Naive thymus-derived CD4-positive, alpha-beta T cell (primary cell): ENCODE measurements around the gene AMOTL2. TPM values are rescaled to one million over a fixed set of nuclear protein-coding genes. Genes with fewer than 3 reads are reported as not detected.

ENCODE experiments used
- ATAC-seq: fragments of 150-1000 bp; cut with Tn5 transposase; 2 replicates; pipeline ENCODE4 v1.10.0; 2021; ENCODE audit warnings: mild to moderate bottlenecking, moderate library complexity
- CTCF ChIA-PET: fragments of 350-600 bp; sonication (Branson Sonifier 250); formaldehyde crosslinking; loops from one replicate; lab custom pipeline; 2021; ENCODE audit warnings: antibody characterized with exemption; lab: Charles Lee
- POLR2A ChIA-PET: fragments of 350-600 bp; sonication (Branson Sonifier 250); formaldehyde crosslinking; loops from one replicate; lab custom pipeline; 2021; ENCODE audit warnings: antibody characterized with exemption, inconsistent platforms; lab: Charles Lee
- DNase-seq, 9 donors: peaks; one replicate each; pipeline versions ENCODE4 v3.0.0 to v3.0.0-alpha.2; 2020 to 2022; ENCODE audit warnings: mixed read lengths in 1 of 9
- H3K27ac ChIP-seq: one replicate; pipeline ENCODE4 v1.7.0; 2013; ENCODE audit warnings: mild to moderate bottlenecking, low read depth, low read length, moderate library complexity
- H3K27me3 ChIP-seq, 2 donors: one replicate each; pipeline ENCODE4 v1.7.0; 2013; ENCODE audit warnings: low read length in 2 of 2, mild to moderate bottlenecking in 2 of 2, moderate library complexity in 2 of 2; ENCODE audit not compliant: control insufficient read depth in 2 of 2, insufficient read depth in 2 of 2
- H3K36me3 ChIP-seq, 3 experiments: 1 replicate in 2 of 3; 2 replicates in 1 of 3; pipeline ENCODE4 v1.7.0; 2013; ENCODE audit warnings: low read length in 3 of 3, mild to moderate bottlenecking in 3 of 3, moderate library complexity in 1 of 3; ENCODE audit not compliant: insufficient read depth in 3 of 3, control insufficient read depth in 2 of 3
- H3K4me1 ChIP-seq, 2 donors: one replicate each; pipeline ENCODE4 v1.7.0; 2013; ENCODE audit warnings: low read length in 2 of 2, mild to moderate bottlenecking in 2 of 2, moderate library complexity in 1 of 2; ENCODE audit not compliant: control insufficient read depth in 2 of 2, insufficient read depth in 2 of 2
- H3K4me3 ChIP-seq: 2 replicates; pipeline ENCODE4 v1.7.0; 2013; ENCODE audit warnings: mild to moderate bottlenecking, low read length
- H3K9me3 ChIP-seq, 3 experiments: 1 replicate in 2 of 3; 2 replicates in 1 of 3; pipeline ENCODE4 v1.7.0; 2013; ENCODE audit warnings: low read length in 3 of 3; ENCODE audit not compliant: control insufficient read depth in 2 of 3
- H3K27ac Mint-ChIP-seq, 9 donors: one replicate each; pipeline ENCODE4 v1.8.0; 2020 to 2022; ENCODE audit warnings: mixed read lengths in 9 of 9, mild to moderate bottlenecking in 8 of 9, moderate library complexity in 5 of 9, inconsistent platforms in 2 of 9
- H3K27me3 Mint-ChIP-seq, 5 donors: one replicate each; pipeline ENCODE4 v1.8.0; 2021 to 2022; ENCODE audit warnings: mixed read lengths in 5 of 5, mild to moderate bottlenecking in 1 of 5
- H3K36me3 Mint-ChIP-seq, 5 donors: one replicate each; pipeline ENCODE4 v1.8.0; 2020 to 2022; ENCODE audit warnings: mixed read lengths in 5 of 5, mild to moderate bottlenecking in 3 of 5, inconsistent platforms in 1 of 5
- H3K4me1 Mint-ChIP-seq, 7 donors: one replicate each; pipeline ENCODE4 v1.8.0; 2020 to 2022; ENCODE audit warnings: mixed read lengths in 7 of 7, mild to moderate bottlenecking in 3 of 7, inconsistent platforms in 1 of 7
- H3K4me3 Mint-ChIP-seq, 10 donors: one replicate each; pipeline ENCODE4 v1.8.0; 2020 to 2022; ENCODE audit warnings: mild to moderate bottlenecking in 10 of 10, mixed read lengths in 10 of 10, moderate library complexity in 6 of 10, inconsistent platforms in 2 of 10
- H3K9me3 Mint-ChIP-seq, 11 donors: one replicate each; pipeline ENCODE4 v1.8.0; 2020 to 2022; ENCODE audit warnings: mixed read lengths in 11 of 11, mild to moderate bottlenecking in 4 of 11, inconsistent platforms in 1 of 11, moderate library complexity in 1 of 11
- intact Hi-C, 2 donors: fragments of 100-400 bp; cut with micrococcal nuclease; formaldehyde crosslinking; loops; one replicate each; pipeline ENCODE4 v1.15.1; 2023
- polyA plus RNA-seq, 2 donors: library from polyadenylated mRNA; unstranded; fragments of 300-500 nt; fragmentation: Illumina TruSeq; gene quantifications; one replicate each; pipeline ENCODE4 v1.2.3, GENCODE V29; 2021
- total RNA-seq, 6 experiments: library from RNA in 5 of 6; stranded (reverse) in 5 of 6; gene quantifications; 1 replicate in 5 of 6; 2 replicates in 1 of 6; pipeline ENCODE4 v1.2.3 and lab custom pipeline; 2021 to 2026

AMOTL2 gene
- total and polyA plus RNA-seq, 7 experiments from 2014 or later: 0.10 TPM; not detected in 6

- POLR2A ChIA-PET: interaction anchor here (0.5 kb wide), 1 partner anchor 176 kb away, joined by 3 read pairs; no protein-coding TSS in a partner anchor
- intact Hi-C loops: no loop called here
- no peaks in the 10 kb centered on the region for H3K9me3 ChIP-seq
- Mint-ChIP-seq H3K4me1 (peaks cover 0 to 3% (median 0%) of the 10 kb centered on the region in 7 donors), H3K4me3 (no peak overlapping the region), H3K27me3 (peaks cover 0 to 4% (median 0%) of the 10 kb centered on the region in 5 donors), H3K9me3 (peaks cover 0 to 1% (median 0%) of the 10 kb centered on the region in 11 donors), H3K27ac (peak overlapping the region in 1 of 9 donors; percentile 51), H3K36me3 (no peaks in the 10 kb centered on the region)
- H3K27me3 ChIP-seq: no peaks in the 10 kb centered on the region
- no peak overlapping the region for H3K4me3 ChIP-seq
- DNase-seq: no peak
- ATAC-seq: no peak
- H3K36me3 ChIP-seq: no peaks in the 10 kb centered on the region
- no peaks in the 10 kb centered on the region for H3K4me1 ChIP-seq
- H3K27ac ChIP-seq: no peak overlapping the region
- CTCF ChIA-PET: no interaction called here
Observed at GRCh38 chr3:134338516-134339261, 35.6 kb downstream of the AMOTL2 start.

- H3K9me3 ChIP-seq: no peaks in the 10 kb centered on the region
- POLR2A ChIA-PET: interaction anchor here (0.5 kb wide), 1 partner anchor 177 kb away, joined by 3 read pairs; no protein-coding TSS in a partner anchor
- Mint-ChIP-seq H3K4me1 (peaks cover 0 to 3% (median 0%) of the 10 kb centered on the region in 7 donors), H3K27ac (no peak overlapping the region), H3K4me3 (no peak overlapping the region), H3K36me3 (no peaks in the 10 kb centered on the region), H3K9me3 (peaks cover 0 to 1% (median 0%) of the 10 kb centered on the region in 11 donors), H3K27me3 (peaks cover 0 to 9% (median 0%) of the 10 kb centered on the region in 5 donors)
- H3K27me3 ChIP-seq: no peaks in the 10 kb centered on the region
- ATAC-seq (no peak), DNase-seq (no peak)
- no peaks in the 10 kb centered on the region for H3K4me1 ChIP-seq
- H3K4me3 ChIP-seq: no peak overlapping the region
- intact Hi-C loops: no loop called here
- no peak overlapping the region for H3K27ac ChIP-seq
- H3K36me3 ChIP-seq: no peaks in the 10 kb centered on the region
- CTCF ChIA-PET: no interaction called here
Observed at GRCh38 chr3:134338201-134338512, 36.1 kb downstream of the AMOTL2 start.

GRCh38 chr3:134337511-134338200, 36.6 kb downstream of the AMOTL2 start:
- ChIA-PET POLR2A (no interaction called here), CTCF (no interaction called here)
- H3K4me1 ChIP-seq: no peaks in the 10 kb centered on the region
- Mint-ChIP-seq H3K36me3 (no peaks in the 10 kb centered on the region), H3K4me1 (peaks cover 0 to 3% (median 0%) of the 10 kb centered on the region in 7 donors), H3K27me3 (peaks cover 0 to 11% (median 0%) of the 10 kb centered on the region in 5 donors), H3K4me3 (no peak overlapping the region), H3K27ac (no peak overlapping the region), H3K9me3 (peaks cover 0 to 1% (median 0%) of the 10 kb centered on the region in 11 donors)
- no peaks in the 10 kb centered on the region for H3K27me3 ChIP-seq
- H3K4me3 ChIP-seq: no peak overlapping the region
- no peaks in the 10 kb centered on the region for H3K9me3 ChIP-seq
- intact Hi-C loops: no loop called here
- no peak overlapping the region for H3K27ac ChIP-seq
- ATAC-seq (no peak), DNase-seq (no peak)
- no peaks in the 10 kb centered on the region for H3K36me3 ChIP-seq

GRCh38 chr3:134337071-134337482, 37.2 kb downstream of the AMOTL2 start:
- intact Hi-C loops: no loop called here
- H3K27ac Mint-ChIP-seq: no peak overlapping the region
- ATAC-seq: no peak

GRCh38 chr3:134336587-134336986, 37.7 kb downstream of the AMOTL2 start:
- Histone ChIP-seq H3K27ac (no peak overlapping the region), H3K4me3 (no peak overlapping the region), H3K27me3 (no peaks in the 10 kb centered on the region), H3K9me3 (no peaks in the 10 kb centered on the region), H3K36me3 (no peaks in the 10 kb centered on the region), H3K4me1 (no peaks in the 10 kb centered on the region)
- Mint-ChIP-seq H3K4me1 (peaks cover 0 to 3% (median 0%) of the 10 kb centered on the region in 7 donors), H3K4me3 (no peak overlapping the region), H3K9me3 (peaks cover 0 to 1% (median 0%) of the 10 kb centered on the region in 11 donors), H3K27ac (no peak overlapping the region), H3K27me3 (peaks cover 0 to 11% (median 0%) of the 10 kb centered on the region in 5 donors), H3K36me3 (no peaks in the 10 kb centered on the region)
- DNase-seq (no peak), ATAC-seq (no peak)
- POLR2A ChIA-PET: no interaction called here
- intact Hi-C loops: no loop called here
- CTCF ChIA-PET: no interaction called here

More at GRCh38 chr3:134337071-134337482, 37.2 kb downstream of the AMOTL2 start:
- peaks cover 0 to 11% (median 0%) of the 10 kb centered on the region in 5 donors for H3K27me3 Mint-ChIP-seq
- peaks cover 0 to 3% (median 0%) of the 10 kb centered on the region in 7 donors for H3K4me1 Mint-ChIP-seq
- no peak for DNase-seq
- Histone ChIP-seq H3K27ac (no peak overlapping the region), H3K4me3 (no peak overlapping the region), H3K27me3 (no peaks in the 10 kb centered on the region), H3K36me3 (no peaks in the 10 kb centered on the region), H3K9me3 (no peaks in the 10 kb centered on the region), H3K4me1 (no peaks in the 10 kb centered on the region)
- POLR2A ChIA-PET: no interaction called here
- peaks cover 0 to 1% (median 0%) of the 10 kb centered on the region in 11 donors for H3K9me3 Mint-ChIP-seq
- H3K4me3 Mint-ChIP-seq: no peak overlapping the region
- CTCF ChIA-PET: no interaction called here
- H3K36me3 Mint-ChIP-seq: no peaks in the 10 kb centered on the region

GRCh38 chr3:134334901-134335280, 39.4 kb downstream of the AMOTL2 start:
- Histone ChIP-seq H3K36me3 (no peaks in the 10 kb centered on the region), H3K4me3 (no peak overlapping the region), H3K9me3 (no peaks in the 10 kb centered on the region), H3K4me1 (no peaks in the 10 kb centered on the region), H3K27me3 (no peaks in the 10 kb centered on the region), H3K27ac (no peak overlapping the region)
- Mint-ChIP-seq H3K27ac (no peak overlapping the region), H3K4me1 (no peaks in the 10 kb centered on the region), H3K9me3 (peaks cover 0 to 1% (median 0%) of the 10 kb centered on the region in 11 donors), H3K36me3 (no peaks in the 10 kb centered on the region), H3K4me3 (no peak overlapping the region), H3K27me3 (peaks cover 0 to 11% (median 0%) of the 10 kb centered on the region in 5 donors)
- DNase-seq (no peak), ATAC-seq (no peak)
- ChIA-PET POLR2A (no interaction called here), CTCF (interaction anchor here (0.6 kb wide), 1 partner anchor 157 kb away, joined by 3 read pairs; no protein-coding TSS in a partner anchor)
- intact Hi-C loops: no loop called here
